ENCODE results near the gene BCAS3.

- TF ChIP-seq CTCF (IDR thresholded peaks at IDR 0.05; ENCODE audit: low read length), result no peak
- TF ChIP-seq EZH2 (IDR thresholded peaks at IDR 0.05; ENCODE audit: borderline replicate concordance, low read length), result no peak
Observed at GRCh38 chr17:60964160-60964559, 286.5 kb downstream of the BCAS3 start.

Data from OCI-LY1 (cell line).